HG03439 (cell line): ENCODE data around the gene BAAT.
"Not testable (repeated sequence)": the region's sequence is repeated elsewhere in the genome, so short reads cannot be mapped to it uniquely, and the experiment has no call there.

ENCODE experiments used
- ATAC-seq: cut with Tn5 transposase; IDR thresholded peaks from one replicate; pipeline ENCODE4 v1.9.1; 2021; ENCODE audit warnings: mild to moderate bottlenecking, moderate library complexity; ENCODE audit not compliant: unreplicated experiment

The BAAT gene

GRCh38 chr9:101365181-101365580, 19.6 kb downstream of the BAAT start:
- ATAC-seq = no peak

- ATAC-seq = no peak
Observed at GRCh38 chr9:101362450-101362849, 22.4 kb downstream of the BAAT start.

GRCh38 chr9:101360647-101361046, 24.2 kb downstream of the BAAT start:
- no peak for ATAC-seq

- no peak for ATAC-seq
Observed at GRCh38 chr9:101359679-101360078, 25.1 kb downstream of the BAAT start.

- no peak for ATAC-seq
Observed at GRCh38 chr9:101356619-101357018, 28.2 kb downstream of the BAAT start.

- ATAC-seq = no peak
Observed at GRCh38 chr9:101354765-101355708, 29.8 kb downstream of the BAAT start.

GRCh38 chr9:101354143-101354764, 30.6 kb downstream of the BAAT start:
- ATAC-seq = no peak

- ATAC-seq = no peak
Observed at GRCh38 chr9:101353683-101354082, 31.1 kb downstream of the BAAT start.

GRCh38 chr9:101352892-101353463, 31.8 kb downstream of the BAAT start:
- ATAC-seq = no peak

GRCh38 chr9:101350285-101350684, 34.5 kb downstream of the BAAT start:
- ATAC-seq = no peak

GRCh38 chr9:101342595-101342994, 42.2 kb downstream of the BAAT start:
- no peak for ATAC-seq

GRCh38 chr9:101341958-101342357, 42.8 kb downstream of the BAAT start:
- no peak for ATAC-seq

- ATAC-seq = no peak
Observed at GRCh38 chr9:101337237-101337636, 47.6 kb downstream of the BAAT start.

GRCh38 chr9:101336091-101336490, 48.7 kb downstream of the BAAT start:
- no peak for ATAC-seq

GRCh38 chr9:101333926-101334702, 50.7 kb downstream of the BAAT start:
- ATAC-seq = no peak

GRCh38 chr9:101333490-101333889, 51.3 kb downstream of the BAAT start:
- no peak for ATAC-seq

GRCh38 chr9:101332362-101332761, 52.4 kb downstream of the BAAT start:
- ATAC-seq = no peak

GRCh38 chr9:101327422-101327909, 57.3 kb downstream of the BAAT start:
- not testable (repeated sequence) for ATAC-seq

- no peak for ATAC-seq
Observed at GRCh38 chr9:101326501-101326900, 58.3 kb downstream of the BAAT start.

GRCh38 chr9:101326035-101326434, 58.8 kb downstream of the BAAT start:
- ATAC-seq = no peak

GRCh38 chr9:101325053-101325452, 59.8 kb downstream of the BAAT start:
- ATAC-seq = no peak
